ENCODE data around the gene HTATIP2. TPM values are rescaled to one million over a fixed set of nuclear protein-coding genes. Genes with fewer than 3 reads are reported as not detected.
"Not testable (repeated sequence)": the region's sequence is repeated elsewhere in the genome, so short reads cannot be mapped to it uniquely, and the experiment has no call there.

The HTATIP2 gene
- total RNA-seq, 1 donor from 2014 or later = 40.8 TPM

DNA sequence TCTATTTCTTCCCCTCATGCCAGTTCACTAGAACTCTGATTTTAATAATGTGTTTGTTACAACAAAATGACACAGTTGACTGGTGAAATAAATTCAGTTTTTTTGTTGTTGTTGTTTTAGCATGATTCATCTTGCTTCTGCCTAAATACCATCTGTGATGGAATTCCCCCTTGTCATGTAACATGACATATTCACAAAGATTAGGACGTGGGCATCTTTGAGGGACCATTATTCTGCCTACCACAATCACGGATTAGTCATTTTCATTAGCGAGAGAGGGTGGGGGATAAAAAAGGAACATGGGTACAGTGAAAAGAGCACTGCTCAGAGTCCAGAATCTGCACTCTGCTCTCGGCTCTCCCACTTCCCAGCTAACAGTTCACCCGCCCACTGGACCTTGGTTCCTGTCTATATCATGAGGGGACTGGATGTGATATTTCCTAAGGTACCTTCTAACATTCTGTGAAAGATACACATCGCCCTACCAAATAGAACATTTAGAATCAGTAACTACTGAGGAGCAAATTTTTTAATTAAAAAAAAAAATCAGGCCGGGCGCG is 11.3 kb downstream of the HTATIP2 start:
- no peaks in the 10 kb centered on the region for H3K9me3 Mint-ChIP-seq
- DNase-seq (ENCODE audit: low spot score) = no peak
- intact Hi-C loops (cut with micrococcal nuclease) = no loop called here
- no peak overlapping the region for H3K27ac Mint-ChIP-seq
- H3K4me3 Mint-ChIP-seq = no peak overlapping the region
- H3K27me3 Mint-ChIP-seq (ENCODE audit: insufficient read depth) = no peaks in the 10 kb centered on the region
- H3K36me3 Mint-ChIP-seq (ENCODE audit: low read depth) = peaks cover 35% of the 10 kb centered on the region
- H3K4me1 Mint-ChIP-seq (ENCODE audit: low read depth) = peaks cover 21% of the 10 kb centered on the region

DNA sequence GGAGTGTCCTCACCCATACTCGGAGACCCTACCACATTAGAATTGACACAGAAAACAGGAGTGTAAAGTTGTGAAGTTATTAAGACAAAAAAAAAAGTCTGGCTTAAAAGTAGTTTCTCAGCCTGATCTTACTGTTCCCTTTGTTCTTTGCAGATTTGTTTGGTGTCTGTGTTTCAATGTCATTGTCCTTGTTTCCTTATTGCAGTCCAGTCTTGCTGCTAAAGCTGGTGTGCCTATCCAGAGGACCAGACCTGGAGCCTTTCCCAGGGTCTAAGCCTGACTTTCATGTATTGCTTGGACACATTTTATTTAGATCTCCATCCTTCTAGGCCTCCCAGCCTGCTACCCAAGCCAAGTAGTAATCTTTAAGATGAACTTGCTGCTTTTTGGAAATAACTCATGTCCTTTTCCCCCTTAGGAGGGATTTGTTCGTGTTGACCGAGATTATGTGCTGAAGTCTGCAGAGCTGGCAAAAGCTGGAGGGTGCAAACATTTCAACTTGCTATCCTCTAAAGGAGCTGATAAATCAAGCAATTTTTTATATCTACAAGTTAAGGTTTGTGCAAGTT is 12.7 kb downstream of the HTATIP2 start:
- Mint-ChIP-seq H3K4me3 (no peak overlapping the region), H3K27ac (no peak overlapping the region), H3K9me3 (no peaks in the 10 kb centered on the region), H3K4me1 (ENCODE audit: low read depth) (peaks cover 21% of the 10 kb centered on the region), H3K27me3 (ENCODE audit: insufficient read depth) (no peaks in the 10 kb centered on the region), H3K36me3 (ENCODE audit: low read depth) (peaks cover 35% of the 10 kb centered on the region)
- intact Hi-C loops (cut with micrococcal nuclease) = no loop called here
- no peak for DNase-seq (ENCODE audit: low spot score)

DNA sequence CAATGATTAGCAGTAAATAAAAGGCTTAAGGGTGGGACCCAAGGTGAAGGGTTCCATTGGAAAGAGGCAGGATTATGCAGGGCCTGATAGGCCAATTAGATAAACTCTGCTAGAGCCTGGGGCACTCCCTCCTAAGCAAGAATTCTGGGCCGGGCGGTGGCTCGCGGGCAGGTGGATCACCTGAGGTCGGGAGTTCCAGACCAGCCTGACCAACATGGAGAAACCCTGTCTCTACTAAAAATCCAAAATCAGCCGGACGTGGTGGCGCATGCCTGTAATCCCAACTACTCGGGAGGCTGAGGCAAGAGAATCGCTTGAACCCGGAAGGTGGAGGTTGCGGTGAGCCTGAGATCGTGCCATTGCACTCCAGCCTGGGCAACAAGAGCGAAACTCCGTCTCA is 22.5 kb downstream of the HTATIP2 start:
- H3K4me3 Mint-ChIP-seq = peak overlapping the region; percentile 61
- not testable (repeated sequence) for H3K27ac Mint-ChIP-seq

DNA sequence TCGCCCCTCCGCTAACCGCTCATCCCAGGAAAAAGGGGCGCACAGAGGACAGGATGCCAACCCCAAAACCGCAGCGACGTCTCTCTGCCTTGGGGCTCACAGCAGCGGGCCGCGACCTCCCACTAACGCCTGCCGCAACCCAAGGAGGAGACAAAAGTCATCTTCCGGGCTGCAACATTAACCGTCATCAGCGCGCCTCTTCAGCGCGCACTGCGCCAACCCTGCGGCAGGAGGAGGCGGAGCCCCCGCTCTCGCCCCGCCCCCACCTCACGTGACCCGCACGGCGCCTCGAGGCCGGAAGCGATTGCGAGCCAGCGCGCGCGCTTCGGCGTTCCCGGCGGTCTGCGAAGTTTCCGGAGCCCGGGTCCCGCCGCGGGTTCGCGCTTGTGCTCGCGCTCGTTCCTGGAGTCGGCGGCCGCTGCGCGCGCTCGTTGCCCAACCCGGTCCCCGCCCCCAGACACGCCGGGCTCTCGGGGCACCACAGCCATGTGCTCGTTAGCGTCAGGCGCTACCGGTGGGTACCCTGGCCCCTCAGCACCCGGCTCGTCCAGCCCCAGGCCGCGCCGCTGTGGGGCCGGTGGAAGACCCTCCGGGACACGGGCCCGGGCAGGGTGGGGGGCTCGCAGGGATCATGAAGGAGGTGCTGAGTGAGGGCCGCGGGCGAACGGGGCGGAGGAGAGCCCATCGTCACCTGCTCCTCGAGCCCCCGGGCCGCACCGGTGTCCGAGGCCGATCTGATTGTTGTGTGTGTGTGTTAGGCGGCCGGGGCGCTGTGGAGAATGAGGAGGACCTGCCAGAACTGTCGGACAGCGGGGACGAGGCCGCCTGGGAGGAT is 24.0 kb downstream of the HTATIP2 start, which contains the start of gene PRMT3:
Gene PRMT3 (plus strand): TSS at position 456 of the 835 bp plus-strand sequence. CDS start 31 bp downstream, at position 487.
- H3K27me3 Mint-ChIP-seq (ENCODE audit: insufficient read depth) = no peaks in the 10 kb centered on the region
- peaks cover 34% of the 10 kb centered on the region for H3K36me3 Mint-ChIP-seq (ENCODE audit: low read depth)
- H3K4me1 Mint-ChIP-seq (ENCODE audit: low read depth) = peaks cover 12% of the 10 kb centered on the region
- intact Hi-C loops (cut with micrococcal nuclease) = loop anchor here (1.0 to 10.0 kb wide), 10 partner anchors 10 to 1993 kb away; partner anchors contain the start of genes E2F8, HTATIP2, LDHA and TSG101
- H3K4me3 Mint-ChIP-seq = peak within 1 kb of the TSS; percentile 98
- peak within 1 kb of the TSS; percentile 98 for H3K27ac Mint-ChIP-seq
- H3K9me3 Mint-ChIP-seq = no peaks in the 10 kb centered on the region
- peak; percentile 97 for DNase-seq (ENCODE audit: low spot score)

More for the DNA sequence above, 22.5 kb downstream of the HTATIP2 start:
- Mint-ChIP-seq H3K4me1 (ENCODE audit: low read depth) (peaks cover 12% of the 10 kb centered on the region), H3K36me3 (ENCODE audit: low read depth) (peaks cover 34% of the 10 kb centered on the region)
- H3K9me3 Mint-ChIP-seq; H3K27me3 Mint-ChIP-seq (ENCODE audit: insufficient read depth); DNase-seq (ENCODE audit: low spot score): not testable (repeated sequence)
- intact Hi-C loops (cut with micrococcal nuclease) = loop anchor here (5.0 to 10.0 kb wide), 3 partner anchors 1269 to 1991 kb away; partner anchors contain the start of genes LDHA, TSG101 and ZDHHC13

DNA sequence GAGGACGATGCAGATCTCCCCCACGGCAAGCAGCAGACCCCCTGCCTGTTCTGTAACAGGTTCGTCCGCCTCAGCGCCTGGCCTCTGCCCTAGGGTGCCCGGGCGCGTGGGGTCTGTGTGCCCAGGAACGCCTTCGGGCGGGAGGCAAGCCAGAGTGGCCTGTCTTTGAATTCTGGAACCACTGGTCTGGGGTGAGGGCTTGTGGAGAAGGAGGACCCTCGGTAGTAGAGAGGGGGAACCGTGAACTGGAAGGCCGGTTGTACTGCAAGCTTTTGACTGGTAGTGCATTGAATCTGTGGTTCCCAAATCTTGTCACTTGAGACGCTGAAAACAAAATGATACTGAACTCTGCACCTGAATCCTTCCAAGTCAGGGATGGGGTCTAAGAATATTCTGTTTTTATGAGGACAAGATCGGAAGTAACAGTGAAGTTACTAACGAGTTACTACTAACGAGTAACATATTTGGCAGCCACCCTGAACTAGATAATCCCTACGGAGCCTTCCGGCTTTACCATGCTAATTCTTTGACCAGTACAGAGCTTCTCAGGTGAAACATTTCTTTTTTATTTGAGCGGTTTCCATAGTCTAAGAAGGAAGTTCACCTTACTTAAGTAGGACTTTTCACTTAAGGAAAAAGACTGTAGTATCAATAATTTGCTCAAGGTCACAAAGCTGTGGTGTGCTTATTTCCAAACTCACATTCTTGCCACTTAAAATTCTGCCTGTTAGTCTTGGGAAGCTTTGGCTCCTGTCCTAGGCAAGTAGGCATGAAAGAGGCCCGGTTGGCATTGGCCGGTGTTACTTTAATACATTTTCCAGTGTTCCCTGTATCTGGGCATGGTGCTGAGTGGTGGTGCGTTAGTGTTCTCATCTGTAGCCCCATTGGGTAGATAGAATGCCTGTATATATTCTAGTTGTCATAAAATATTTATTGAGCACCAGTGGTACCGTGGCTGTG is 24.9 kb downstream of the HTATIP2 start:
- H3K4me3 Mint-ChIP-seq = peak overlapping the region; percentile 98
- H3K9me3 Mint-ChIP-seq = no peaks in the 10 kb centered on the region
- H3K36me3 Mint-ChIP-seq (ENCODE audit: low read depth) = peaks cover 36% of the 10 kb centered on the region
- H3K4me1 Mint-ChIP-seq (ENCODE audit: low read depth) = peaks cover 12% of the 10 kb centered on the region
- no peaks in the 10 kb centered on the region for H3K27me3 Mint-ChIP-seq (ENCODE audit: insufficient read depth)
- no peak for DNase-seq (ENCODE audit: low spot score)
- intact Hi-C loops (cut with micrococcal nuclease) = loop anchor here (1.0 to 10.0 kb wide), 4 partner anchors 9 to 1994 kb away; partner anchors contain the start of genes LDHA, TSG101 and ZDHHC13
- H3K27ac Mint-ChIP-seq = peak overlapping the region; percentile 98

DNA sequence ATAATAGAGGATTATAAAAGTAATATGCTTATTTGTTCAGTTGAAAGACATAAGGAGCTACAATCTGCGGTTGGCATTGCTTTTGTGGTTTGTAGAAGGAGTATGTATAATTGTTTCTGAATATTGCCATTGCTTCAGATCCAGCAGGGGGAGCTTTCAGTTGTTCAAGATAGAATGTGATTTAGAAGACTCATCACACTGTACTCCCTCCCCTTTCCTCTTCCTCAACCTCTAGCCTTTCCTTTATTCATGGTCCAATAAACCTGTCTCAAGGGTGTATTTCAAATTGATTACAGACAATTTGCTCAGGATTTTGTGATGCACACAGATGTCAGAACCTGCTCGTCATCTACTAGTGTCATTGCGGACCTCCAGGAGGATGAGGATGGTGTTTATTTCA is 33.8 kb downstream of the HTATIP2 start:
- Mint-ChIP-seq H3K4me1 (ENCODE audit: low read depth) (peaks cover 15% of the 10 kb centered on the region), H3K9me3 (no peaks in the 10 kb centered on the region), H3K4me3 (no peak overlapping the region), H3K36me3 (ENCODE audit: low read depth) (peaks cover 31% of the 10 kb centered on the region), H3K27ac (no peak overlapping the region), H3K27me3 (ENCODE audit: insufficient read depth) (no peaks in the 10 kb centered on the region)
- intact Hi-C loops (cut with micrococcal nuclease) = loop anchor here (1.0 kb wide), 3 partner anchors 9 to 213 kb away; no protein-coding TSS in a partner anchor
- DNase-seq (ENCODE audit: low spot score) = no peak

DNA sequence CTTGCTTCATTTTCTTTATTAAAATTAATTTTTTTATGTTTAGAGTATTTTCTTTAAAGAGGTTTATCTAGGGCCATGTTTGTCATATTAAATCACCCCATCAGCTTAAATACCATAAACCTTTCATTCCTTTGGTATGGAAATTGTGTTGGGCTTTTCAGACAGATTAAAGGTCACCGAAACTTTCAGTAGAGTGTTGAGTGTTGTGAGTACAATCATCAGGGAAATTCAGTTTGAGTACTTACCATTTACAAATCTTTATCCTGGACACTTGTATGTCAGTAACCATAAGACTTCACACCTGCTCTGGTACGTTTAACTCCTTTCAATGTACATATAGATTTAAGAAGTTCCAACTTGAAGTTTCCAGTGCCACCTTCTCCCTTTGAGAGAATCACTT is 36.0 kb downstream of the HTATIP2 start:
- intact Hi-C loops (cut with micrococcal nuclease) = no loop called here
- H3K4me1 Mint-ChIP-seq (ENCODE audit: low read depth) = peaks cover 12% of the 10 kb centered on the region
- no peaks in the 10 kb centered on the region for H3K27me3 Mint-ChIP-seq (ENCODE audit: insufficient read depth)
- no peak for DNase-seq (ENCODE audit: low spot score)
- H3K36me3 Mint-ChIP-seq (ENCODE audit: low read depth) = peaks cover 32% of the 10 kb centered on the region
- H3K27ac Mint-ChIP-seq = no peak overlapping the region
- no peaks in the 10 kb centered on the region for H3K9me3 Mint-ChIP-seq
- no peak overlapping the region for H3K4me3 Mint-ChIP-seq

DNA sequence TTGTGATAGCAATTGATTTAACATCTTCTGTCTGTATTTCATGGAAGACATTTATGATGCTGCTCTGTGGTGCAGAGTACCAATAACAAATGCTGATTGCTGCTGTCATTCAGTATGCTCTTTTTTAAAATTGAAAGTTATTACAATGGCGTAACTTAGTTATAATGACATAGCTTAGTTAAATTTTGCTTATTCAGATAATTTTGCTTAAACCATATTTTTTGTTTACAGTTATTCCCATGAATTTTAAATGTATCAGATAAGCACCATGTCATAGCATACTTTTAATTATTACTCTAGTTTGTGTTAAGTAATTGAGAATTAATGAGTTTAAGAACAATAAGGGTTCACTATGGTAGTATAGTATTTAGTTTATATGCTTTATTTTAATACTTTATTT is 39.5 kb downstream of the HTATIP2 start:
- peaks cover 8% of the 10 kb centered on the region for H3K4me1 Mint-ChIP-seq (ENCODE audit: low read depth)
- H3K4me3 Mint-ChIP-seq = no peak overlapping the region
- intact Hi-C loops (cut with micrococcal nuclease) = no loop called here
- peaks cover 27% of the 10 kb centered on the region for H3K36me3 Mint-ChIP-seq (ENCODE audit: low read depth)
- no peak for DNase-seq (ENCODE audit: low spot score)
- no peaks in the 10 kb centered on the region for H3K9me3 Mint-ChIP-seq
- H3K27me3 Mint-ChIP-seq (ENCODE audit: insufficient read depth) = no peaks in the 10 kb centered on the region
- no peak overlapping the region for H3K27ac Mint-ChIP-seq

DNA sequence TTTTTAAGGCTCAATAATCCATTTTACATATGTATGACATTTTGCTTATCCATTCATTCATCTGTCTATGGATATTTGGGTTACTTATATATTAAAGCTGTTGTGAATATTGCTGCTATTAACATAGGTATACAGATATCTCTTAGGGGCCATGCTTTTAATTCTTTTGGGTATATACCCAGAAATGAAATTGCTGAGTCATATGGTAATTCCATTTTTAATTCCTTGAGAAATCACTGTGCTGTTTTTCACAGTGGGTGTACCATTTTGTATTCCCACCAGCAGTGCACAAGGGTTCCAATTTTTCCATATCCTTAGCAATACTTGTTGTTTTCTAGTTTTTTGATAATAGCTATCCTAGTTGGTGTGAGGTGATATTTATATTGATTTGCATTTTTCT is 43.0 kb downstream of the HTATIP2 start:
- no peaks in the 10 kb centered on the region for H3K9me3 Mint-ChIP-seq
- intact Hi-C loops (cut with micrococcal nuclease) = no loop called here

DNA sequence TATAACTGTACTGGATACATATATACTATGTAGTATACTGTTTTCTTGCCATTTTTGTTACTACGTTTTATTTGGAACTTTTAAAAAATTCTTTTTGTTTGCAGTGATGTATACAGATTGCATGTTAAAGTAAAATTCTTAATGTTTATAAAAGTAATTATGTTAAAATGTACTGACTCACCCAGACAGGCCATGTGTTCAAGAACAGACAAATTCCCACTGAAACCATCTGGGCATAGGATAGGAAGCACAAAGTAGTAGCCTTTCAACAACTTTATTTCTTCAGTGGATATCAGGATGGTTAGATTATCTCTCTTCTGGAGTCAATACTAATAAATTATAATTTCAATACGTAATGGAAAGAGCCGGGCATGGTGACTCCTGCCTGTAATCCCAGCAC is 43.8 kb downstream of the HTATIP2 start:
- intact Hi-C loops (cut with micrococcal nuclease) = no loop called here
- Mint-ChIP-seq H3K9me3 (no peaks in the 10 kb centered on the region), H3K4me3 (no peak overlapping the region), H3K36me3 (ENCODE audit: low read depth) (peaks cover 28% of the 10 kb centered on the region), H3K27me3 (ENCODE audit: insufficient read depth) (no peaks in the 10 kb centered on the region), H3K27ac (no peak overlapping the region), H3K4me1 (ENCODE audit: low read depth) (no peaks in the 10 kb centered on the region)
- no peak for DNase-seq (ENCODE audit: low spot score)

More for the DNA sequence above, 43.0 kb downstream of the HTATIP2 start:
- DNase-seq (ENCODE audit: low spot score) = no peak
- Mint-ChIP-seq H3K4me3 (no peak overlapping the region), H3K36me3 (ENCODE audit: low read depth) (peaks cover 26% of the 10 kb centered on the region), H3K27ac (no peak overlapping the region), H3K4me1 (ENCODE audit: low read depth) (no peaks in the 10 kb centered on the region), H3K27me3 (ENCODE audit: insufficient read depth) (no peaks in the 10 kb centered on the region)

DNA sequence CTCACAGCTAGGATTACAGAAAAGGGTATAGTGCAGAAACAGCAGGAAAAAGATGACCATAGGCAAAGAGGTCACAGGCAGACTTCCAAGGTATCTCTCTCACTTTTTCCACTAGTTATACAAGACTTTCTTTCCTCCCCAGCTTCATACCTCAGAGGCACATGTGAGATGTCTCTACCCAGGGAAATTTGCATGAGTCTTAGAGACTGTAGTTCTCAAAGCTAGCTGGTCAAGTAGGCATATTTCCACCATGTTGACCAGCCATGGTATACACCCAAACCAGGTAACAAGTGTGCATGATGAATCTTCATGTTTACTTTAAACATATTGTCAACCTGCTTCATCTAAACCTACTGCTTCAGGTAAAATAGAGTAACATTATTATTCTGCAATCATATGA is 51.9 kb downstream of the HTATIP2 start:
- Mint-ChIP-seq H3K27me3 (ENCODE audit: insufficient read depth) (no peaks in the 10 kb centered on the region), H3K4me1 (ENCODE audit: low read depth) (peaks cover 10% of the 10 kb centered on the region), H3K4me3 (no peak overlapping the region), H3K36me3 (ENCODE audit: low read depth) (peaks cover 30% of the 10 kb centered on the region), H3K9me3 (no peaks in the 10 kb centered on the region), H3K27ac (no peak overlapping the region)
- no peak for DNase-seq (ENCODE audit: low spot score)
- intact Hi-C loops (cut with micrococcal nuclease) = no loop called here

DNA sequence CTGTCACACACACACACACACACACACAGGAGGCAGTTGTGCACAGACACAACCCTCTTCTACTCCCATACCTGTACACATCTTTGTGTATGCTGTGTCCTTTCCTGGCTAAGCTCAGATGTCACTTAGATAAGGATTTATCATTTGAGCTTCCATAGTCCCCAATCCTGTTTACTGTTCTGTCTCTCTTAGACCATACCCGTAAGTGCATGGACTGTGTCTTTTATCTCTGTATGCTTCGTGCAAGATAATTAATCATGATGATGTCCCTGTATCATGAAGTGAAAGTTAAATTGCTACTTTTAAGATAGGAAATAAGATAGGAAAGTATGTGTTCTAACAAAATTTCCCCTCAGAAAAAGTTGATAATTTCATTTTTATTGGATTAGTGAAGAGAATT is 54.3 kb downstream of the HTATIP2 start:
- H3K4me1 Mint-ChIP-seq (ENCODE audit: low read depth) = peaks cover 24% of the 10 kb centered on the region
- intact Hi-C loops (cut with micrococcal nuclease) = no loop called here
- H3K36me3 Mint-ChIP-seq (ENCODE audit: low read depth) = peaks cover 28% of the 10 kb centered on the region
- H3K4me3 Mint-ChIP-seq = no peak overlapping the region
- no peaks in the 10 kb centered on the region for H3K9me3 Mint-ChIP-seq
- H3K27ac Mint-ChIP-seq = no peak overlapping the region
- no peak for DNase-seq (ENCODE audit: low spot score)
- H3K27me3 Mint-ChIP-seq (ENCODE audit: insufficient read depth) = no peaks in the 10 kb centered on the region
